Dedifferentiated amniotic fluid mesenchymal stem cell (primary cell): ENCODE measurements around the gene TLE3.
A peak's percentile ranks its signal among the peaks of the same experiment; 100 is the strongest.

Source experiments
- DNase-seq: peaks from one replicate; pipeline ENCODE4 v3.0.0-alpha.2; 2016; ENCODE audit errors: extremely low spot score

The TLE3 gene

DNA sequence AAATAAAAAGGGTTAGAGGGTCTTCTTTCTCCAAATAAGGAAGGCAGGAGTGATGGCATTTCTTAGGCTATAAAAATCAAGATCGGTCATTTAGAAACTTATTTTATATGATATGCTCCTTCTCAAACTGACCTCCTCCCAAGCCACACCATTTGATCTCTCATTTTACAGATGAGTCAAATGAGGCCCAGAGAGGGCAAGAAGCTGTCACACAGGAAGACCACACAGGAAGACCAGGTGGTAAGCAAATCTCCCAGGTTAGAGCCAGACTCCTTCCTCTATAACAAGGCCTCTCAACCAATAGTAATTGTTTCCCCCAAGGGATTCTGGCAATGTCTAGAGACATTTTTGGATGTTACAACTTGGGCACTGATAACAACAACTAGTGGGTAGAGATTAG lies 13.8 kb downstream of the TLE3 start:
- DNase-seq, result no peak

DNA sequence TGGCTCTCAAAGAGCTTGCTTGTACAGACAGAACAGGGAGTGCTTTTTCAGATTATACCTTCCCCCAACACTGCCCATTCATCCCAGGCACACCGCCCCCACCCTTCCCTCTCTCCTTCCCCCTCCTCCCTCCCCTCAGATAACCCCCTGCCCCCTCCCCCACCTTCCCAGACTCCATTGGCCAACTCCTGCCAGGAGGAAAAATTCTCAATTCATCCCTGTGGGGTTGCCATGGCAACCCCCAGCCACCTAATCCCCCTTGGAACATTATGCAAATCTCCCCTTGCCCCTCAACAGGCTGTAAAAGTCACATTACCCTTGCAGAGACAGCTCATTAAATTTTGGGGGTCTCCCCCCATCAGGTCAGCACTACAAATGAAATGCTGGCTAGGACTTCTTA lies 14.3 kb downstream of the TLE3 start:
- DNase-seq, result no peak

DNA sequence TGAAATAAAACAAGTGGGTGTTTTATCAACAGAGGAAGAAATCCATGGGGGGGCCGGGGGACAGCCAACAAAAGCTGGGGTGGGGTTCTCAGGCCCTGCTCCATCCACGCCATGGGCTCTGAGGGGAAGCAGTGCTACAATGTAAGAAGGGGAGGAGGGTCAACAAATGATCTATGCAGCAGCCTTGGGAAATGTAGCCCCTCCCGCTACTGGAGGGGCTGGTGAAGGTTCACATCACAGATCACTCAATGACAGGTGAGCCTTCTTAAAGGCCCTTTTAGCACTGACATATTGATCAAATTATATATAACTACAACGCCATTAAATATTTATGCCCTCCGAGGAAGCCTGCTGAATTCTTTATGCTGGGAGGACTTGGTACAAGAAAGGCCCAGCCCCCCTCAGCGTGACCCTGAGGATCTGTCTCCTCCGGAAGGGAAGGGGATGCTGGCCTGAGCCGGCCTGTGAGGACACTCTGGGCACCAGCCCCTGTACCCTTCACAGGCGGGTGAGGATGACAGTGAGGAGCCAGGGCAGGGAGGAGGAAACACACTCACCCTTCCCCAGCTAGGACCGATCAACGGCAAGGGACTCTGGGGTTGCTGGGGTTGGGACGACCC lies 15.3 kb downstream of the TLE3 start:
- no peak for DNase-seq

DNA sequence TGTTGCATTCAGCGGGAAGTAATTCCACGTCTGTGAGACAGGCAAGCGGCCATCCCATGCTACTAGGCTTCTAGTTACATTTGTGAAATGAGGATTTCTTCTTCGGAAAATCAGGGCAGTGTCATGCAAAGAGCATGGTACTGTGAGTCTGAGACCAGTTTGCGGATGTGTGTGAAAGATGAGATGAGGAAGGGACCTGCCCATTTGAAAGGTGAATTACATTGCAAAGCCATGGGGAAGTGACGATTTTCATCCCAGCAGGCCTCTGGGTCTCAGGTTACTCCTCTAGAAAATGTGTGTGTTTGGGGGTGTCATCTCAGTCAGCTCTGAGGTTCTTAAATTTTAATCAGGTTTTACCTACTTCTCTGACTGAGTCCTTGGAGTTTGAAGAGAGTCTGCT lies 16.1 kb downstream of the TLE3 start:
- no peak for DNase-seq

DNA sequence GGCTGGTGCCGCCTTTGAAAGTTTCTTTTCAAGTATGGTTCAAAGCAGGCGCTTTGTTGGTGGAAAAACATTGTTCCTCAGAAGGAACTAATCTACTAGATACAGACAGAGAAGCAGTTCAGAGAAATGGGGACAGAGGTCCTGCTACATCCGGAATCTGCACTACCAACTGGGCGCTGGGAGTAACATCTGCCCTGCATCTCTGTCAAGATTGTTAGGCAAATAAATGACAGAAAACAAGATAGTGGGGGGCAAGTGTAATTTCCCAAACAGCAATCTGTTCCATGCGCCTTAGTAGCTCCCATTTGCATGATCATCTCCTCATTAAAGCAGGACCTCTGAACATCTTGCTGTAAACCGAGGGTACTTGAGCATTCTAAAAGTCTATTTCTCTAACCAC lies 17.4 kb downstream of the TLE3 start:
- no peak for DNase-seq

DNA sequence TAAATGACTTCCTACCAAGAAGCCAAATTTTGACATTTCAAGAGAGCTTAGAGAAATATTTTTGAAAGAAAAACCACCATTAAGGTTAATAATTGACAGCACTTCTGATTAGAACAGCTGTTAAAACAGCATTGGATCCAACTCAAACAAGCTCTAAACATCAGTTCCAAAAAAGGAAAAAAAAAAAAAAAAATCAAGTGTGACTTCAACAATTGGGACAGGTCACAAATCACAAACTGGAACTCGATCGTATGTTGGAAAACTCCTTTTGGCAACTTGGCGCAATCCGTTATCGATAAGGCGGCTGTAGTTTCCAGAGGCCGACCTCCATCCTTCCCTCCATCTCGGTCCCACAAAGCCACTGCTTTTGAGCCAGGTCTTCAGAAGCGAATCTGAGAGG lies 17.8 kb downstream of the TLE3 start:
- DNase-seq, result no peak

DNA sequence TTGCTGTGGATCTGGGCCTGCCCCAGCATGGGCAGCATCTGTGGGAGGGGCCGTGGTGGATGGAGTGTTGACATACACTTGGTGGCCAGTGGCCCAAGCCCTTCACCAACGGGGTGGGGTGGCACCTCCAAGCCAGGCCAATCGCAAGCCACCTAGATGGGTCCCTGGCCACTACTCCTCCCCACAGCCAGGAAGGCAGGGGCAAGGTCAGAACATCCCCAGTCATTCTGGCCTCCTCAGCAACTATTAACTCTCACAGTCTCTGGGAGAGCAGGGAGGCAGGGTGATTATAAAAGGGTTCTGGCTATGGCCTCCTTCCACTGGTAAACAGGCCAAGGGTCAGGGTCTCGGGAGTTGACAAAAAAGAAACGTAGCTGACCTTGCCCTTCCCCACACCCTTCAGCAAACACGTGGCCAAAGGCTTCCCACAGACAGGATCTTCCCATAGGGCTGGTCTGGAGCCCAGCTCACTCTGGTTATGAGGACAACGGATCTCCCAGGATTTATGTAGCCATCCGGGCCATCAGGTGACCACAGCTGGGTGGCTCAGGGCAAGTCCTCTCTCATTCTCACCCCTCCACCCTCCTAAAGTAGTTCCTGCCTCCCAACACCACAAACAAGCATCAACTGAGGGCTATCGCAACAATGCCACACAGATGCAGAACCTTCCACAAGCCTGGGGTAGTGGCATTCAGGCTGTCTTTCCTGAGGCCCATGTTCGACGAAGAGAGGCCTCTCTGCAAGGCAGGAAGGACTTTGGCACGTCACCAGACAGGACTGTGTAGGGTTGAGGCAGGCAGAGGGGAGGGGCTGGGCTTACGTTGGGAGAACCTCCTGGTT lies 18.9 kb downstream of the TLE3 start:
- no peak for DNase-seq

DNA sequence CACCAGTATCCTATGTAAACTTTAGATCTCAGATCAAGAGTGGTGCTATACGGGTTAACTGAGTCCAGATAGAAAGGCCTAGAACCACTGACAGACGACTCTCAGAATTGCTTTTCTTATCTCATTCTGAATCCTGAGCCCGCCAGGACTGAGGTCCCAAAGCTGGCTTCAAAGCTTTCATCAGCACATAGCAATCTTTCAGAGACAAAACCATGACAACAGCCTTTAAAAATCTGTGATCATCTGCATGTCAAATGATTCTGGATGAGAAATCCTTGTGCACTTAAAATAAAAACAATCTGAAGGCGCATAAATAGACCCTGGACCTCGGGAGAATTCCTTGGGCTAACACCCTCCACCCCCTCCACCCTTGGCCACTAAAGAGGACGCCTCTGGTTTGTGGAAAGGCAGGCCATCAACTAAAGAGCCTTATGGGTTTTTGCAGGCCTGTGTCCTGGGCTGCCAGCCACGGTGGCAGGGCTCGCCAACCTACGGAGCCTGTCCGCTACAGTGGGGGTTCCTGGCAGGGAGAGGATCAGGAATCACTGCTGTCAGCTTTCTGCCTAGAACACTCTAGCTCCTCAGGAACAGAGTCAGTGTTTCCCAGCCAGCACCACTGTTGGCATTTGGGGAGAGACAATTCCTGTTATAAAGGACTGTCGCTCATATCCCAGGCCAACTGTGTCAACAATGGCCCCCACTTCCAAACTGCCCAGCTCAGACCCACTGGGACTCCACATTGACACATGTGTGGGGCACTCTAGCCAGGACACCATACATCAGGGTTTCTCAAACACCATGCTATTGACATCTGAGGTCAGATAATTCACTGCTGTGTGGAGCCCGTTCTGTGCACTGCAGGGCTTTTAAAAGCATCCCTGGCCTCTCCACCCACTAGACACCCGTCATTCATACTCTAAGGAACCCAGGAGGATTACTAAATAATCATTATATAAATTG lies 20.2 kb downstream of the TLE3 start:
- DNase-seq, result no peak

DNA sequence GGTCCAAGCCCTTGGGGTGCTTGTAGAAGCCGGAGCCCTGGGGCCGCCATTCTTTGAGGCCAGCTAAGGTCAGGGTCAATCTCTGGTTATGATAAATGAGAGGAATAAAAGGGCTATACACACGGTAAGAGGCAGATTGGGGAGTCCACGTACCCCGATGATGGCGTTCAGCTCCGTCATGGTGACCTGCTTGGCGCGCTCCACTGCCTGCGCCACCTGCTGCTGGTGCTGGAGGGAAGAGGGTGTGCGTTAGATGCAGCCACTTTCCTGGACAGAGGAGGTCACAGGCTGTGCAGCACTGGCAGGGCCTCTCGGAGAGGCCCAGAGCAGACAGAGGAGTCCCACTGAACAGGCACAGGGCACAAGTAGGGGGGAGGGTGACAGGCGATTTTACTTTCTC lies 23.3 kb downstream of the TLE3 start:
- no peak for DNase-seq

DNA sequence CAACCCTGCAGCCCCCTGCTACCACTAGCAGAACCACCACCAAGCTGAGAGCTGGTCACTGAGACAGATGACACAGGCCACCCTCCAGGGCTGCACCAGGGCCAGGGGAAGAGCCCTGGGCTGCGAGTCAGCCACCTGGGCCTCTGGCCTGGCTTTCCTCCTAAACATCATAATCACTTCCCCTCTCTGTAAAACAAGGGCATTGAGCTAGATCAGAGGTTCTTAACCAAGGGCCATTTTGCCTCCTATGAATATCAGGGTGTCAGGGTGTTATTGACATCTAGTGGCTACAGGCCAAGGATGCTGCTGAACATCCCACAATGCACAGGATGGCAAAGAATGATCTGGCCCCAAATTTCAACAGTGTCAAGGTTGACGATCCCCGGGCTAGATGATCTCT lies 25.2 kb downstream of the TLE3 start:
- no peak for DNase-seq

DNA sequence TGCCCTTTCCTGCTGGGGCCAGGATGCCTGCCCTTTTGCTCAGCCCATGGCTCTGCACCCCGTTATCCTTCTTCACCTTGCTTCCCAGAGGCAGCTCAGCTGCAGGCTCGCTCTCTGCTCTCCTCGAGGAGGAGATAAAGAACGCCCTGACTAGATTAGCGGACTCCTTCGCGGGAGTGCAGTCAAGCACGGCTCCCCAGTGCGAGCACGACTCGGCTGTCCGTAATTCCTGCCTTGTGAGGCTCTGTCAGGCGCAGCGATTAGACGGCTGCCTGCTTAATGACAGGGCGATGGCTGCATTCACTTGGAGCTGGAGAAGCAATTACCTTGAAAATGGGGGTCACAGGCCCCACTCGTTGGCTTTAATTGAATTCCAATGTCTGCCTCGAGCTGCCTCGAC lies 25.9 kb downstream of the TLE3 start:
- no peak for DNase-seq

DNA sequence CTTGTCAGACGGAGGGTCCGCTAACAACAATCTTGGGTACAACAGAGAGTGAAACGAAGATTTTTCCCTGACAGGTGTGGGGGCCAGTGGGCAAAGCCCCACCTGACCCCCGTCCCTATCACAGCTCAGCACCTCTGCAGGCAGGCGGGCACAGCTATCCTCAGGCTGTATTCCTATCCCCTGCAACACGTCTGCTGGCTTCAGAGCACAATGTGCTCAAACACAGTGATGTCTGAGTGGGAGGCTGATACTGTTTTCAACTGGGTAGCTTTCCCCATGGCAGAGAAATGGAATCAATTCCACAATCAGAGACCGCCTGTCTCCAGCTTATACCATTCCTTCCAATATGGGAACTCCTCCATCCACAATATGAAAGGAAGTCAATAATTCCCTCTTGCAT lies 28.0 kb downstream of the TLE3 start:
- no peak for DNase-seq

DNA sequence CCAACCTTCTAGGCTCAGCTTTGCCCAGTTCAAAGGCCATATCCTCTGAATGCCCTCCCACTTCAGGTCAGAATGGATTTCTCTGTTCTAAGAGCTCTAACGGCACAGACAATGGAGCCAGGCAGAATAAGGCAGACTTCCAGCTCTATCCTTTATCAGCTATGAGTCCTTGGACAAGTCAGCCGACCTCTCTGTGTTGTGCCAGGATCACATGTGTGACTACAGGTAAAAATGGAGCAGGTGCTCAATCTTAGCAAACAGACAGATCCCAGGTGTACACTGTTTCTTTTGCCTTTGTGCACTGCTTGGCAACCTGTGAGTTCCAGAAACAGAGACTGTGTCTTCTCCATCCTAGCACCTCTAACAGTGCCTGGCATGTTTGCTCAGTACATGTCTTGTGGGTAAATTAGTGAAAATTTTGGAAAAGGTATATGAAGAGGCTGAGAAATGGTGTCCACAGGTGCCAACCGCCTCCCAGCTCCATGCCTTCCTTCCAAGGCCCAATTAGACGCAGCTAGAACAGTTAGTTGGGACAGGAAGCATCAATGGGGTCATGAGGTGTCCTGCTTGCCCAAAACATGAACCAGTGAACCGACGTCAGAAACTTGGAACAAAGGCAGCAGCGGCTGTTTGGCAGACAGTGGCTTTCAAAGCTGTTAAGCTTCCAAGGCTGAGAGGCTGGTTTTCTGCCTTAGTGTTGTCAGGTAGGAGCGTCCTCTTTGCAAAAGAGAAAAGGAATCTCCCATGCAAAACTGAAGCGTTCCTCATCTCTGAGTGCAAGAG lies 28.7 kb downstream of the TLE3 start:
- no peak for DNase-seq

DNA sequence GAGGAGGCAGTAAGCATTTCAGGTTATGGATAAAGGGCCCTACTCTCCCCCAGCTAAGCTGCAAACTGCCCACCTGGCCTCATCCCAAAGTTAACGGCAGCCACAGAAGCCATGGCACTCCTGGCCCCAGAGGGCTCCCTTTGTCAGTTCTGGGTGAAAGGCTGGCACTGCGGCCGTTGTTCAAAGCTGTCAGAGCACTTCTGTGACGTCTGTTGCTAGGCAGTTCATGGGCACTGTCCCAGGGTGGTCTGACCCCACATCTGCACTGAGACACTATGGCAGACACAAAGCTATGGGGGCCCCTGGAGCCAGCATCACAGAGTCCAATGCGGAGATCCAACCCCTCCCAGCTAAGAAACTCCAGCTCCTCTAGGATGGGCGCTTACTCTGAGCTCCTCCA lies 30.0 kb downstream of the TLE3 start:
- no peak for DNase-seq

DNA sequence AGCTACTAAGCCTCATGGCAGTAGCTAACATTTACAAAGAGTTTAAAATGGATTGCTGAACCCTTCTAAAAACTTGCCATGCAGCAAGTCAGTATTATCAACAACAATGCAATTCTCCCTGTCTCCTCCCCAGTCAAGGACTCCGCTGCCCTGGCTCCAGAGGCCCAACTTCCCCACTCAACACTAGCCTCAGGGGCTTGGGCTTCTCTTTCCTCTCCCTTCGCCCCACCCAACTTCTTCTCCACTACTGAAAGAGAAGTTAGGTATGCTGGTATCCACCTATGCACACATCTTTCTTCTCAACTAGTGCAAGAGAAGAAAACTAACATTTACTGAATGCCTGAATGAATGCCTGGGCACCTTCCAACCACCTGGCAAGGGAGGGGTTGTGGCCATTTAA lies 30.7 kb downstream of the TLE3 start:
- no peak for DNase-seq

DNA sequence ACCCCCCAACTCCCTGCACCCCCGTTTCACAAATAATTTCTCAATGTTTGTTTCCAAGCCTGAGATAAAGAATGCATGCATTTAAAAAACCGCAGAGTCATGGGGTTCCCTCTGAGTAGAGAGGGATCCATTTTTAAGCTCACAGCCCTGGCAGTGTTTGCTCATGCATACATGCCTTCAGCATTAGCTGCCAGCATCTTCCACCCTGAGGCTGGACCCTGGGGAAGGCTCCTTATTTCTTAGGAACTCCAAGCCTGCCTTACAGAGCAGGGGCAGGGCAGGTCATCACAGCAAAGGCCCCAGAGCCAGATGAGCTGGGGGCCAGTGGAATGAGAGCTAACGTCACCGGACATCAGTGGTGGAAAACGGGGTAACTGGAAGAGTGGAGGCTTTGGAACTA lies 31.3 kb downstream of the TLE3 start:
- peak; percentile 42 for DNase-seq

DNA sequence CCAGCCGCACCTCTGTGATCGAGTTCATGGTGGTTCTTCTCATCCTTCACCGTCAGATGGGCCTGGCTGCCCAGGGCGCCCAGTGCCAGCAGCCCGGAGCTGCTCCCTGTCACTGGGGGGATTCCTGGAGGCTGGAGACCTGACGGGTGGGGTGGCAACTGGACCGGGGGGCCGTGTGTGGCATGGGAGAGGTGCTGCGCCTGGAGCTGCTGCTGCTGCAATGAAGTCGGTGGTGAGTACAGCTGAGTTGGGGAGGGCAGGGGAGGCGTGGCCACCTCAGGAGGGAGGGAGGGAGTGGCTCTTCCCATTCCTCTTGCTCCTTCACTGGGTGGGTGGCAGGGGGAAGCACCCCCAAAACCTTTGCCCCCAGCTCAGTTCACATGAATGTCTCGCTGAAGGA lies 31.7 kb downstream of the TLE3 start:
- no peak for DNase-seq

DNA sequence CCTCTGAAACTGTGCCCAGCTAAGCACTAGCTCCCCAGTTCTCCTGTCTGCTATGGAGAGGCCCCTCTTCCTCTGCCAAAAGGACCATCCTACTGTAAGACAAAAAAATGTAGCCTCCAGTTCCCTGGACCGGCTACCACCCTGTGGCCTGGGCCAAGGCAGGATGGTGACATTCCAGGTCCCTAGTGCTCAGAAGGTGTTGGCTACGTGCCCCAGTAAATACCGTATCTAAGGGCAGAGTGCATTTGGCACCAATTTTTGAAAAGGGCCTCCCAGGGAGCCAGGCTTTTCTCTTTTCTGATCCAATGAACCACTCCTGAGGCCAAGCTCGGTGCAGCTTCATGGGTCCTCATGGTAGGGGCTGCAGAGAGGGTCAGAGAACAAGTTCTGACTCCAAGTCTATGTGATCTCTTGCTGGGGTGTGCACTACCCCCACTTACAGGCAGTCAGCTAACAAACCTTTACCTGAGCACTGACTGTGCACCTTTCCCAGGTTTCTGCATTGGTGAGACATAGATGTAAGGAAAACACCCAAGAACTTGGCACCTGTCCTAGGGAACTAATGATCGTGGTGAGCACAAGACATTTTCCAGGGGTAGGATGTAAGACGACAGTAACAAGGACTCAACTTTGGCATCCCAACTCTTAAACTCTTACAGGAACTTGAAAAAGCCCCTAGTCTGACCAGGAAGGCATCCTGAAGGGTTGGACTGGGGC lies 32.6 kb downstream of the TLE3 start:
- no peak for DNase-seq

DNA sequence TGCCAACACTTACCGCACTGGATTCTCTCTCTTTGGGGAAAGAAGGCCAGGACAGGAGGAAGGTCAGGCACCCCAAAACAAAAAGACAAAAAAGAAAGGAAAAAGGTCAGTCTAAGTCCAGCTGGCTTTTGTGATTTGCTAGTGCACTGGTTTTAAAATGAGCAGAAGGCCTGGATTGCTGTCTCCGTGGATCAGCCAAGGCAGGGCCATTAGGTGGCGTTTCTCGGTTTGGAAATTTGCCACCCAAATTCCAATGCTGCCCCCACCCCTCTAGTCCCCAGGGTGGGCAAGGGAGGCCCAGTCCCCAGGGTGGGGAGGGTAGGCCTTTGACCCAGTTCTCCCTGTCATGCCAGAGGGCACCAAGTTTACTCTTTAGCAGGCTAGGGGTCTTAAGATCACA lies 33.3 kb downstream of the TLE3 start:
- DNase-seq, result no peak

DNA sequence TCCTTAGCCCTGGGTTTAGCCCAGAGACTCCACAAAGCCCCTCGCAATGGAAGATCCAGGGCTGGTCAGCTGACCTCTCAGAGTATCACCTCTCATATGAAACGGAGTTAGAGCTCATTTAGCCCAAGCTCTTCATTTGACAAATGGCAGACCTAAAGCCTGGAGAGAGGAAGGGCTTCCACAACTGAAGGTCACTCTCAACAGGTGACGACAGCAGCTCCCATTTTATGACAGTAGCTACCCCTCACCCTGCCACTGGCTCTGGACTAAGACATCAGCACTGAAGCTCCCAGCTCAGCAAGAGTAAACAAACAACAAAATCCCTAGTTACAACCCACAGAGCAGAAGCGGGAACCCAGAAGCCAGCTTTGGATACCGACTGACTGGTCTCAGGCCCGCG lies 33.7 kb downstream of the TLE3 start:
- no peak for DNase-seq

DNA sequence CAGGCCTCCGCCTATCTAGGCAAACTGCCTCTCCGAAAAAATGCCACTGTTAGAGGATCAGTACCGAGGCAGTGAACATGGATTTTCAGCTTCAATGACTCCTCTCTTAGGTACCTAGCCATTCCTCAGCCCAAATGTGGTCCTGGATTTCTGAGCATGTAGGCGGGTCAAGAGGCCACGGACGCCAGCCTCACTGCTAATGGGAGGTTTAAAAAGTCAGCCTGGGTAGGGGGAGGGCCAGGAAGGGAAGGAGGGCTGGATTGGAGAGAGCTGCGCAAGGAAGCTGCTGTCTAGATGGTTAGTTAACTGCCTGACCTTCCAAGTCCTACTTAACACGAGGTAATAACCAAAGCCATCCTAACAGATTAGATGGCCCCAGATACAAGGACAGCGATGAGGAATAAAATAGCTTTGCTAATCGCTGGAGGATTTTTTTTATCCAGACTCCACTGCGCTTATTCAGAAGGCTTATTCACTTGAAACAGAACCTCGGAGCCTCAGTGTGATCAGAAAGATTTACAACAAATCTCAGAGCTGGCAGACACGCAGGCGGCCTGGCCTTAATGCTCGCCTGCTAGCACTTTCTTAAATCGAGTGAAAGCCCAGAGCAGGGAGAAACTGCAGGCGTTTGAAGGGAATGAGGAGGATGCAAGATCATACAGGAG lies 34.3 kb downstream of the TLE3 start:
- DNase-seq, result no peak
